Mammary epithelial cell (primary cell): ENCODE results near the gene RMDN2.
"Not testable (repeated sequence)": the region's sequence is repeated elsewhere in the genome, so short reads cannot be mapped to it uniquely, and the experiment has no call there.

ENCODE experiments used
- EZH2 ChIP-seq: IDR thresholded peaks from 2 replicates; pipeline ENCODE4 v1.6.1; 2012; ENCODE audit warnings: low read length, inconsistent platforms, borderline replicate concordance
- TF ChIP-seq, protein P1 (sequence below), 2 donors: IDR thresholded peaks in 1 of 2; conservative IDR thresholded peaks in 1 of 2; 2 replicates each; pipeline ENCODE4 v1.5.1; 2011 to 2012; ENCODE audit warnings: inconsistent platforms in 2 of 2, low read length in 2 of 2, mild to moderate bottlenecking in 2 of 2, control low read depth in 1 of 2, low read depth in 1 of 2; ENCODE audit not compliant: insufficient read depth in 1 of 2; ENCODE audit errors: extremely low read depth in 1 of 2

DNA sequence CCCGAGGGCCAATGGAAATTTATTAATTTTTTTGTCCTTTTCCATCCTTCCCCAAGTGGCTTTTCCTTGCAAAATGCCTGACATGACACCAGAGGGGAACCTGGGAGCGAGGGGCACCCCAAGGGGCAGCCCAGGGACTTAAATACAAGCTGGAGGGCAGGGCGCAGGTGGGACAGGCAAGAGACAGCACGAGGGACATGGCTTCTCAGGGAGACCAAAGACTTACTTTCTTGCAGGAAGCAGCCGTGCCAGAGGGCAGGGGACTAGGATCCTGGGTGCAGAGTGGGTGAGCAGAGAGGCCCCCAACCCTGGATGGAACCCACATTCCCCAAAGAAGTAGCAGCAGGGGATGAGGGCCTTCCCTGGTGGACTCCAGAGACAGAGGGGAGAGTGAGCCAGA is 5.3 kb downstream of the RMDN2 start:
- not testable (repeated sequence) for TF ChIP-seq EZH2
- TF ChIP-seq, protein P1, sequence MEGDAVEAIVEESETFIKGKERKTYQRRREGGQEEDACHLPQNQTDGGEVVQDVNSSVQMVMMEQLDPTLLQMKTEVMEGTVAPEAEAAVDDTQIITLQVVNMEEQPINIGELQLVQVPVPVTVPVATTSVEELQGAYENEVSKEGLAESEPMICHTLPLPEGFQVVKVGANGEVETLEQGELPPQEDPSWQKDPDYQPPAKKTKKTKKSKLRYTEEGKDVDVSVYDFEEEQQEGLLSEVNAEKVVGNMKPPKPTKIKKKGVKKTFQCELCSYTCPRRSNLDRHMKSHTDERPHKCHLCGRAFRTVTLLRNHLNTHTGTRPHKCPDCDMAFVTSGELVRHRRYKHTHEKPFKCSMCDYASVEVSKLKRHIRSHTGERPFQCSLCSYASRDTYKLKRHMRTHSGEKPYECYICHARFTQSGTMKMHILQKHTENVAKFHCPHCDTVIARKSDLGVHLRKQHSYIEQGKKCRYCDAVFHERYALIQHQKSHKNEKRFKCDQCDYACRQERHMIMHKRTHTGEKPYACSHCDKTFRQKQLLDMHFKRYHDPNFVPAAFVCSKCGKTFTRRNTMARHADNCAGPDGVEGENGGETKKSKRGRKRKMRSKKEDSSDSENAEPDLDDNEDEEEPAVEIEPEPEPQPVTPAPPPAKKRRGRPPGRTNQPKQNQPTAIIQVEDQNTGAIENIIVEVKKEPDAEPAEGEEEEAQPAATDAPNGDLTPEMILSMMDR (conservative IDR thresholded peaks at IDR 0.05 in 1 of 2, IDR thresholded peaks at IDR 0.05 in 1 of 2; ENCODE audit: extremely low read depth in 1 of 2, insufficient read depth in 1 of 2, low read depth in 1 of 2, low read length in 2 of 2), result not testable (repeated sequence)
